H1 (cell line): ENCODE data around the gene NDUFA12. TPM values are rescaled to one million over a fixed set of nuclear protein-coding genes. Genes with fewer than 3 reads are reported as not detected.

ENCODE experiments used
- CTCF ChIA-PET: fragments of 300-600 bp; sonication (Branson Sonifier 250); formaldehyde crosslinking; loops from one replicate; lab custom pipeline; 2021; ENCODE audit not compliant: partially characterized antibody; lab: Charles Lee
- POLR2A ChIA-PET: fragments of 300-600 bp; sonication (Branson Sonifier 250); formaldehyde crosslinking; loops from one replicate; lab custom pipeline; 2021; ENCODE audit warnings: inconsistent platforms; ENCODE audit not compliant: partially characterized antibody; lab: Charles Lee
- DNase-seq, 2 experiments: peaks; one replicate each; pipeline versions ENCODE4 v3.0.0 to v3.0.0-alpha.2; 2010 to 2022; ENCODE audit warnings: low spot score in 2 of 2, low read depth in 1 of 2, mixed read lengths in 1 of 2
- FAIRE-seq: peaks from 2 replicates; lab custom pipeline; 2011; peaks lifted over from hg19 to GRCh38; lab: Jason Lieb, UNC
- H2AFZ ChIP-seq: 2 replicates; pipeline ENCODE4 v1.8.1; 2012; ENCODE audit warnings: low read length, inconsistent platforms
- H2AK5ac ChIP-seq: 2 replicates; pipeline ENCODE4 v1.6.1; 2013; ENCODE audit warnings: low read depth, low read length
- H2BK120ac ChIP-seq: replicated peaks from 2 replicates; pipeline ENCODE3; 2013; ENCODE audit warnings: low read depth, low read length, inconsistent platforms
- H2BK12ac ChIP-seq: 2 replicates; pipeline ENCODE4 v1.6.1; 2013; ENCODE audit warnings: low read depth, low read length
- H2BK15ac ChIP-seq: 2 replicates; pipeline ENCODE4 v1.6.1; 2013; ENCODE audit warnings: low read length
- H2BK20ac ChIP-seq: 2 replicates; pipeline ENCODE4 v1.6.1; 2013; ENCODE audit warnings: low read length
- H2BK5ac ChIP-seq: 2 replicates; pipeline ENCODE4 v1.6.1; 2013; ENCODE audit warnings: low read depth, low read length
- H3K14ac ChIP-seq: 2 replicates; pipeline ENCODE4 v1.6.1; 2013; ENCODE audit warnings: inconsistent platforms; ENCODE audit not compliant: insufficient read length
- H3K18ac ChIP-seq: 2 replicates; pipeline ENCODE4 v1.6.1; 2013; ENCODE audit warnings: low read length; ENCODE audit errors: extremely low read depth
- H3K23ac ChIP-seq: 2 replicates; pipeline ENCODE4 v1.6.1; 2013; ENCODE audit warnings: inconsistent platforms; ENCODE audit not compliant: insufficient read length
- H3K23me2 ChIP-seq: 2 replicates; pipeline ENCODE4 v1.6.1; 2013; ENCODE audit warnings: low read depth, low read length
- H3K27ac ChIP-seq: 2 replicates; pipeline ENCODE4 v1.6.1; 2011; ENCODE audit warnings: low read depth, low read length, inconsistent platforms
- H3K27me3 ChIP-seq, 4 experiments: replicated peaks in 1 of 4; 1 replicate in 1 of 4; 2 replicates in 3 of 4; pipeline versions ENCODE4 v1.6.1 to v1.8.1; 2011 to 2013; ENCODE audit warnings: low read length in 3 of 4, mild to moderate bottlenecking in 3 of 4, inconsistent platforms in 2 of 4, mixed read lengths in 2 of 4, moderate library complexity in 1 of 4; ENCODE audit not compliant: control insufficient read depth in 3 of 4, insufficient read depth in 3 of 4; ENCODE audit errors: extremely low read depth in 1 of 4
- H3K36me3 ChIP-seq, 4 experiments: 2 replicates each; pipeline versions ENCODE4 v1.6.1 to v1.8.1; 2011 to 2013; ENCODE audit warnings: mild to moderate bottlenecking in 4 of 4, low read length in 3 of 4, moderate library complexity in 2 of 4, control low read depth in 1 of 4, inconsistent platforms in 1 of 4; ENCODE audit not compliant: insufficient read depth in 4 of 4, control insufficient read depth in 2 of 4
- H3K4ac ChIP-seq: replicated peaks from 2 replicates; pipeline ENCODE3; 2013; ENCODE audit warnings: low read length, low read depth, mixed read lengths, inconsistent platforms; ENCODE audit not compliant: insufficient read length
- H3K4me1 ChIP-seq, 4 experiments: replicated peaks in 1 of 4; 1 replicate in 1 of 4; 2 replicates in 3 of 4; pipeline versions ENCODE4 v1.6.1 to v1.8.1; 2011 to 2013; ENCODE audit warnings: low read length in 3 of 4, inconsistent platforms in 2 of 4, mixed read lengths in 1 of 4; ENCODE audit not compliant: insufficient read depth in 4 of 4, control insufficient read depth in 3 of 4
- H3K4me2 ChIP-seq, 2 experiments: 2 replicates each; pipeline versions ENCODE4 v1.6.1 to v1.8.1; 2011 to 2013; ENCODE audit warnings: low read depth in 2 of 2, low read length in 2 of 2, control low read depth in 1 of 2, inconsistent platforms in 1 of 2, mild to moderate bottlenecking in 1 of 2; ENCODE audit not compliant: insufficient read depth in 1 of 2
- H3K4me3 ChIP-seq, 4 experiments: fragments of 200-600, 300-600 bp in 1 of 4; sonication (generic), shearing (Covaris generic), sonication (Bioruptor Twin) in 1 of 4; 2 replicates each; pipeline versions ENCODE4 v1.5.1 to v1.8.1; 2011 to 2016; ENCODE audit warnings: low read length in 4 of 4, low read depth in 3 of 4, control low read depth in 2 of 4, inconsistent platforms in 2 of 4, mild to moderate bottlenecking in 2 of 4, mixed read lengths in 1 of 4, moderate library complexity in 1 of 4; ENCODE audit not compliant: insufficient read depth in 2 of 4; ENCODE audit errors: extremely low read depth in 1 of 4
- H3K56ac ChIP-seq: replicated peaks from 2 replicates; pipeline ENCODE3; 2013; ENCODE audit warnings: low read depth, mild to moderate bottlenecking, mixed read lengths, low read length, inconsistent platforms; ENCODE audit not compliant: insufficient read length
- H3K79me1 ChIP-seq: 2 replicates; pipeline ENCODE4 v1.6.1; 2013; ENCODE audit warnings: low read depth, low read length, control low read depth
- H3K79me2 ChIP-seq, 2 experiments: 2 replicates each; pipeline versions ENCODE4 v1.6.1 to v1.8.1; 2012 to 2013; ENCODE audit warnings: low read length in 2 of 2, mild to moderate bottlenecking in 2 of 2, inconsistent platforms in 1 of 2; ENCODE audit not compliant: insufficient read depth in 2 of 2, control insufficient read depth in 1 of 2
- H3K9ac ChIP-seq, 4 experiments: replicated peaks in 1 of 4; 1 replicate in 1 of 4; 2 replicates in 3 of 4; pipeline versions ENCODE4 v1.6.1 to v1.8.1; 2011 to 2013; ENCODE audit warnings: low read depth in 3 of 4, low read length in 3 of 4, control low read depth in 2 of 4, mild to moderate bottlenecking in 2 of 4, moderate library complexity in 2 of 4, inconsistent platforms in 1 of 4; ENCODE audit errors: extremely low read depth in 1 of 4
- H3K9me3 ChIP-seq, 2 experiments: 2 replicates each; pipeline versions ENCODE4 v1.6.1 to v1.8.1; 2012 to 2013; ENCODE audit warnings: mild to moderate bottlenecking in 2 of 2, moderate library complexity in 2 of 2, control low read depth in 1 of 2, inconsistent platforms in 1 of 2, low read depth in 1 of 2, low read length in 1 of 2, mixed read lengths in 1 of 2; ENCODE audit not compliant: insufficient read depth in 2 of 2
- H4K20me1 ChIP-seq, 2 experiments: replicated peaks in 1 of 2; 2 replicates each; pipeline versions ENCODE3 to v1.8.1; 2011 to 2013; ENCODE audit warnings: inconsistent platforms in 2 of 2, low read length in 2 of 2, mild to moderate bottlenecking in 1 of 2; ENCODE audit not compliant: insufficient read depth in 2 of 2, control insufficient read depth in 1 of 2
- H4K5ac ChIP-seq: 2 replicates; pipeline ENCODE4 v1.6.1; 2013; ENCODE audit warnings: low read length, low read depth, mixed read lengths, inconsistent platforms; ENCODE audit not compliant: insufficient read length
- H4K8ac ChIP-seq: 2 replicates; pipeline ENCODE4 v1.8.0; 2013; ENCODE audit warnings: mild to moderate bottlenecking, moderate library complexity, low read length, inconsistent platforms; ENCODE audit not compliant: insufficient read depth; ENCODE audit errors: extremely low read depth
- H4K91ac ChIP-seq: replicated peaks from 2 replicates; pipeline ENCODE3; 2013; ENCODE audit warnings: low read length, mixed read lengths, inconsistent platforms; ENCODE audit not compliant: insufficient read length
- ASH2L ChIP-seq: fragments of 200-600, 300-600 bp; sonication (generic); IDR thresholded peaks from one replicate; pipeline ENCODE4 v1.7.1; 2017; ENCODE audit warnings: low read length
- CHD1 ChIP-seq: IDR thresholded peaks from 2 replicates; pipeline ENCODE4 v1.6.1; 2012; ENCODE audit warnings: low read depth, low read length, improper control_type of control experiment
- CREB1 ChIP-seq: IDR thresholded peaks from 2 replicates; pipeline ENCODE4 v1.6.1; 2012; ENCODE audit warnings: inconsistent platforms
- EP300 ChIP-seq, 2 experiments: IDR thresholded peaks; 1 replicate in 1 of 2; 2 replicates in 1 of 2; pipeline ENCODE4 v1.6.1; 2011 to 2012; ENCODE audit warnings: low read depth in 2 of 2, low read length in 2 of 2, mild to moderate bottlenecking in 2 of 2, borderline replicate concordance in 1 of 2, inconsistent platforms in 1 of 2, moderate library complexity in 1 of 2
- FOSL1 ChIP-seq: IDR thresholded peaks from 2 replicates; pipeline ENCODE4 v1.6.1; 2011; ENCODE audit warnings: mild to moderate bottlenecking, low read depth, low read length, moderate library complexity; ENCODE audit not compliant: insufficient read depth
- KDM4A ChIP-seq: IDR thresholded peaks from one replicate; pipeline ENCODE4 v1.7.1; 2012; ENCODE audit warnings: low read depth, mild to moderate bottlenecking, moderate library complexity, low read length, inconsistent platforms; ENCODE audit not compliant: severe bottlenecking
- POLR2AphosphoS5 ChIP-seq: IDR thresholded peaks from 2 replicates; pipeline ENCODE4 v1.6.1; 2011; ENCODE audit warnings: low read depth, low read length
- RFX5 ChIP-seq: IDR thresholded peaks from 2 replicates; pipeline ENCODE4 v1.6.1; 2011; ENCODE audit warnings: low read depth, low read length, improper control_type of control experiment, borderline replicate concordance
- SP2 ChIP-seq: IDR thresholded peaks from 2 replicates; pipeline ENCODE4 v1.6.1; 2012; ENCODE audit warnings: mild to moderate bottlenecking, low read length, inconsistent platforms
- TAF1 ChIP-seq: IDR thresholded peaks from 2 replicates; pipeline ENCODE4 v1.6.1; 2011; ENCODE audit warnings: mild to moderate bottlenecking, low read depth, low read length
- TCF12 ChIP-seq: IDR thresholded peaks from 2 replicates; pipeline ENCODE4 v1.6.1; 2011; ENCODE audit warnings: low read depth, mild to moderate bottlenecking, low read length
- WGBS, 2 experiments: shearing (Covaris generic) in 1 of 2; methylation state at CpG; one replicate each; pipeline versions ENCODE4 v1.1.6 to v1.1.7; 2013 to 2015; ENCODE audit warnings: low lambda C conversion rate in 2 of 2, mixed read lengths in 2 of 2, inconsistent platforms in 1 of 2, low coverage in 1 of 2, missing lambda C conversion rate in 1 of 2; ENCODE audit not compliant: insufficient replicate concordance in 2 of 2, insufficient coverage in 1 of 2, insufficient read length in 1 of 2; ENCODE audit errors: extremely low coverage in 1 of 2, missing lambda C conversion rate in 1 of 2; 5-methylcytosine and 5-hydroxymethylcytosine counted together
- polyA plus RNA-seq, 7 experiments: library from polyadenylated mRNA; depleted of rRNA in 3 of 7; stranded (reverse) in 5 of 7; unstranded in 2 of 7; fragments of >200 nt in 5 of 7; fragments of 200-250 nt in 2 of 7; gene quantifications; 1 replicate in 5 of 7; 2 replicates in 1 of 7; 4 replicates in 1 of 7; pipeline versions ENCODE4 v1.2.1 to v1.2.3, GENCODE V29; 2011 to 2013; ENCODE audit warnings: missing spikeins in 2 of 7, mixed read lengths in 2 of 7
- total RNA-seq: library from RNA; stranded (reverse); fragmentation: NEBNext Ultra II Directional; extraction: Animal tissue kit (Norgen Biotek cat#: 25700); gene quantifications from 2 replicates; pipeline ENCODE4 v1.2.1, GENCODE V29; 2021
- TF ChIP-seq, protein P1 (sequence below): IDR thresholded peaks from 2 replicates; pipeline ENCODE4 v1.6.1; 2012; ENCODE audit warnings: inconsistent platforms

The NDUFA12 gene
- total and polyA plus RNA-seq, 2 of the 8 experiments (the other 6 are each of a cell fraction or from before 2014, with no cell fraction given): 98.1 to 157 TPM

DNA sequence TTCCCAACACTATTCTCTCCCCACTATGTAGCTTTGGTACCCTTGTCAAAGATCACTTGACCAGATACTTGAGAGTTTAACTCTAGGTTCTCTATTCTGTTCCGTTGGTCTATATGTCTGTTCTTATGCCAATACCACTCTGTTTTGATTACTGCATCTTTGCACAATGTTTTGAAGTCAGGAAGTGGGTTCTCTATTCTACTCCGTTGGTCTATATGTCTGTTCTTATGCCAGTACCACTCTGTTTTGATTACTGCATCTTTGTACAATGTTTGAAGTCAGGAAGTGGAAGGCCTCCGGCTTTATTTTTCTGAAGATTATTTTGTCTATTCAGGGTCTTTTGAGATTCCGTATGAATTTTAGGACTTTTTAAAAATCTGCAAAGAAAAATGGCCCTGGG is 2.7 kb upstream of the NDUFA12 start:
- H2BK120ac ChIP-seq: no peak overlapping the region
- TF ChIP-seq, protein P1, sequence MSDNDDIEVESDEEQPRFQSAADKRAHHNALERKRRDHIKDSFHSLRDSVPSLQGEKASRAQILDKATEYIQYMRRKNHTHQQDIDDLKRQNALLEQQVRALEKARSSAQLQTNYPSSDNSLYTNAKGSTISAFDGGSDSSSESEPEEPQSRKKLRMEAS: no peak
- TF ChIP-seq SP2 (no peak), POLR2AphosphoS5 (no peak), EP300 (IDR thresholded peaks at IDR 0.05; ENCODE audit: borderline replicate concordance in 1 of 2, low read depth in 2 of 2, low read length in 2 of 2) (no peak), FOSL1 (no peak), RFX5 (no peak), ASH2L (no peak), CREB1 (no peak), CHD1 (no peak), TCF12 (no peak), TAF1 (no peak), KDM4A (no peak)
- H3K79me1 ChIP-seq: no peaks in the 10 kb centered on the region
- no peak overlapping the region for H2BK20ac ChIP-seq
- no peak overlapping the region for H3K9ac ChIP-seq
- H3K4ac ChIP-seq: no peak overlapping the region
- no peak overlapping the region for H3K18ac ChIP-seq
- H3K27ac ChIP-seq: no peak overlapping the region
- no peak for FAIRE-seq
- no peak overlapping the region for H2BK15ac ChIP-seq
- no peak overlapping the region for H3K14ac ChIP-seq
- POLR2A ChIA-PET: no interaction called here
- no peaks in the 10 kb centered on the region for H3K23me2 ChIP-seq
- H3K79me2 ChIP-seq: peaks cover 0 to 7% of the 10 kb centered on the region in 2 experiments; a peak in 2 of 4 replicates
- no peaks in the 10 kb centered on the region for H3K36me3 ChIP-seq
- no peaks in the 10 kb centered on the region for H4K20me1 ChIP-seq
- H4K5ac ChIP-seq: no peak overlapping the region
- no peak overlapping the region for H4K91ac ChIP-seq
- H3K4me3 ChIP-seq: no peak overlapping the region
- H3K4me2 ChIP-seq: no peak overlapping the region
- H2AFZ ChIP-seq: no peak overlapping the region
- no peak overlapping the region for H3K56ac ChIP-seq
- WGBS, 2 experiments: 86% methylated on average over 4 of the region's 4 CpGs; no CpG with 5 or more reads in 1 of the 2 experiments
- no peak overlapping the region for H2AK5ac ChIP-seq
- no peak overlapping the region for H3K23ac ChIP-seq
- CTCF ChIA-PET: no interaction called here
- no peaks in the 10 kb centered on the region for H3K27me3 ChIP-seq
- peaks cover 0 to 2% of the 10 kb centered on the region in 2 experiments; a peak in 1 of 4 replicates for H3K9me3 ChIP-seq
- H3K4me1 ChIP-seq: no peaks in the 10 kb centered on the region
- H2BK5ac ChIP-seq: no peak overlapping the region
- no peak overlapping the region for H4K8ac ChIP-seq
- no peak for DNase-seq
- no peak overlapping the region for H2BK12ac ChIP-seq
